22Rv1 (cell line): ENCODE data around the gene LCP2.

Experiments
- CTCF ChIP-seq: fragments of 450-650 bp; IDR thresholded peaks from 2 replicates; pipeline ENCODE4 v1.5.1; 2017; ENCODE audit warnings: mild to moderate bottlenecking
- ZFX ChIP-seq: fragments of 450-650 bp; IDR thresholded peaks from 2 replicates; pipeline ENCODE4 v1.6.1; 2017; ENCODE audit warnings: antibody characterized with exemption, borderline replicate concordance

DNA sequence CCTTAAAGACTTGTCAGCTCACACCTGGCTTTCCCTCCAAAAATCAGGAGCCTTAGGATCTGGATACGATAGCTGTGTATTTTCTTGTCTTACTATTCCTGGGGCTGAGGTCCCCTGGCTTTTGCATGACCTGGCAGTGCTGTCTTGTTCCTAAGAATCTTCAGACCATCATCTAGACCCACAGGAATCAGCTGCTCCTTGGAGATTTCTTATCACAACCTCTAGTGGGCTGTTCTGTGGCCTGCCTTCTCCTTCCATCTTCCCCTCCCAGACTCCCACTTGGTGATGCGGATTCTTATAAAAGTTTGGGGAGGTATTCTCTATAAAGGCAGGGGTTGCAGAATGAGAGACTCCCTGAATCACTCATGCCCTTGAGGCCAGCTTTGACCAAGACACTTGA is 21.4 kb downstream of the LCP2 start:
- no peak for TF ChIP-seq CTCF
- no peak for TF ChIP-seq ZFX
